GM12865 (cell line): Measurements from ENCODE around the gene EPN3.

ENCODE experiments used
- DNase-seq: peaks from one replicate; pipeline ENCODE4 v3.0.0; 2010; ENCODE audit warnings: low read depth
- H3K4me3 ChIP-seq: 2 replicates; pipeline ENCODE4 v1.5.1; 2011; ENCODE audit warnings: mild to moderate bottlenecking, low read depth, low read length, control low read depth
- TF ChIP-seq, protein P1 (sequence below): IDR thresholded peaks from 2 replicates; pipeline ENCODE4 v1.5.1; 2011; ENCODE audit warnings: low read length, control low read depth, low read depth, inconsistent platforms; ENCODE audit not compliant: insufficient read depth; ENCODE audit errors: missing control alignments

EPN3 gene

DNA sequence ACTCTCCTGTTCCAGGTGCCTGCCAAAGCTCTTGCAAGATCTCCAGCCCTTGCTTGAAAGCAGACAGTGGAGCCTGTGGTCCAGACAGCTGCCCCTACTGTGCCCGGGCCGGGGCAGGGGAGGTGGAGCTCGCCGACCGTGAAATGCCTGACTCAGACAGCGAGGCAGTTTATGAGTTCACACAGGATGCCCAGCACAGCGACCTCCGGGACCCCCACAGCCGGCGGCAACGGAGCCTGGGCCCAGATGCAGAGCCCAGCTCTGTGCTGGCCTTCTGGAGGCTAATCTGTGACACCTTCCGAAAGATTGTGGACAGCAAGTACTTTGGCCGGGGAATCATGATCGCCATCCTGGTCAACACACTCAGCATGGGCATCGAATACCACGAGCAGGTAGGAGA, 45.6 kb downstream of the EPN3 start:
- TF ChIP-seq, protein P1, sequence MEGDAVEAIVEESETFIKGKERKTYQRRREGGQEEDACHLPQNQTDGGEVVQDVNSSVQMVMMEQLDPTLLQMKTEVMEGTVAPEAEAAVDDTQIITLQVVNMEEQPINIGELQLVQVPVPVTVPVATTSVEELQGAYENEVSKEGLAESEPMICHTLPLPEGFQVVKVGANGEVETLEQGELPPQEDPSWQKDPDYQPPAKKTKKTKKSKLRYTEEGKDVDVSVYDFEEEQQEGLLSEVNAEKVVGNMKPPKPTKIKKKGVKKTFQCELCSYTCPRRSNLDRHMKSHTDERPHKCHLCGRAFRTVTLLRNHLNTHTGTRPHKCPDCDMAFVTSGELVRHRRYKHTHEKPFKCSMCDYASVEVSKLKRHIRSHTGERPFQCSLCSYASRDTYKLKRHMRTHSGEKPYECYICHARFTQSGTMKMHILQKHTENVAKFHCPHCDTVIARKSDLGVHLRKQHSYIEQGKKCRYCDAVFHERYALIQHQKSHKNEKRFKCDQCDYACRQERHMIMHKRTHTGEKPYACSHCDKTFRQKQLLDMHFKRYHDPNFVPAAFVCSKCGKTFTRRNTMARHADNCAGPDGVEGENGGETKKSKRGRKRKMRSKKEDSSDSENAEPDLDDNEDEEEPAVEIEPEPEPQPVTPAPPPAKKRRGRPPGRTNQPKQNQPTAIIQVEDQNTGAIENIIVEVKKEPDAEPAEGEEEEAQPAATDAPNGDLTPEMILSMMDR, result no peak
- no peak overlapping the region for H3K4me3 ChIP-seq
- DNase-seq, result no peak

DNA sequence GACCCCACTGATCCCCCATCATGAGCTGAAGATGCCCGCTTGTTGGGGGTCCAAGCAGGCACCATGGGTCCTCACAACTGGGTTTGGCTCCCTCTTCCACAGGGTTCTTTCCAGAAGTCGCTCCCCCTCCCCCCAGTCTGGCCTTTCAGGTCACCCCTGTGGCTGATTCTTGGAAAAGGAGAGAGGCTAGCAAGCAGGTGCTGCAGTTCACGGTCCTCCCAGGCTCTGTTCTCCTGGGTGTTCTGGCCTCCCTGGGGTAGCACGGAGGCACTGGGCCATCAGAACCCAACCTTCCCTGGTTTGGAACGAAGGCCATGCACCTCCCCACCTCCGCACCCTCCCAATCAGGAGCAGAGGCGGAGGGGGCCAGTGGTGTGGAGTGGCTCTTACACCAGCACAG, 46.9 kb downstream of the EPN3 start:
- TF ChIP-seq, protein P1, result no peak
- no peak for DNase-seq
- no peak overlapping the region for H3K4me3 ChIP-seq

DNA sequence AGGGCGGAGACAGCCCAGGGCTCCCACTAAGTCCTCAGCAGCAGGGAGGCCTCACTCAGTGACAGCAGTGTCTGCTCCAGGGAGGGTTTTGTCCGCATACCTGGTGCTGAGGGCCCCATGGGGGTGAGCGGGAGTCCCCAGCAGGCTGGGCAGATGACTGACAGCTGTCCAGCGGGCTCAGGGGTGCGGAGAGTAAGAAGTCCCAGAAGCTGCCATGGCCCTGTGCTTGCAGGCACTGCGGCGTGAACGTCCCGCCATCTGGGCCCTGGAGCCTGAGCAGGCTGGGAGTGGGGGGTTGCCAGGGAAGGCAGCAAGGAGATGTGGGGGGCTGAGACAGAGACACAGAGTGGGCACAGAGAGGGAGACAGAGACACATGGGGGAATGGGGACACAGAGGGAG, 48.1 kb downstream of the EPN3 start:
- H3K4me3 ChIP-seq, result no peak overlapping the region
- TF ChIP-seq, protein P1, result no peak
- no peak for DNase-seq

DNA sequence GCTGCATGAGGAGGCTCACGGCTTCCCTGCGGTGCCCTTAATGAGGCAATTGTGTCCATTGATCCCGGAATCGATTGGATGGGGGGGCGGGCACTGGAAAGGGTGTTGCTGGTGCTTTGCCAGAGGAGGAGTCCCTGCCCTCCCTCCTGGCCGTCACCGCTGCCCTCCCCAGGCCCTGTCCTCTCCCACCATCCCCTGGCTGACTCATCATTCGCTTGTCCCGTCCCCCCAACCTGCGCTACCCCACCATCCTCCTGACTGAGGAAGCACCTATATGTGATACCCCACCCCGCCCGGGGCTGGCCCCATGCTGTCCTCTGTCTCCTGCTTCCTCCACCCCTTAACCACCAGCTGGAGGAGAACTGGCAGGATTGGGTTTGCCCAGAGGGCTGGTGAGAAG, 48.8 kb downstream of the EPN3 start:
- TF ChIP-seq, protein P1, result no peak
- H3K4me3 ChIP-seq, result no peak overlapping the region
- no peak for DNase-seq

DNA sequence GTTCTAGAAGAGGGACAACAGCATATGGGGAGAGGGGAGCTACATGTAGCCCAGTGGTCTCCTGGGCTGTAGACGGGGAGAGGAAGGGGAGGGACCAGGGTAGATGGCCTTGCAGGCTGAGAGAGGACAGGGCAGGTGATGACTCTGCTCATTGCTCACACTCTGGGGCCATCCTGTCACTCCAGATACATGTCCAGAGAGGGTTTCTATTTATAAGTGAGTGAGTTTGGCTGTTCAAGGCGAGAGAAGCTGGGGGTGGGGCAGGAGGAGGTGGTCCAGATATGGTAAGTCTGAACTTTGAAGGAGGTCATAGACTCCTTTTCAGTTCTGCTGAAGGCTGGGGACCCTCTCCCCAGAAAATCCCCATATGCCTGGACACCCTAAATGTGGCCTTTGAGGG, 50.2 kb downstream of the EPN3 start:
- TF ChIP-seq, protein P1, result no peak
- no peak for DNase-seq
- no peak overlapping the region for H3K4me3 ChIP-seq

DNA sequence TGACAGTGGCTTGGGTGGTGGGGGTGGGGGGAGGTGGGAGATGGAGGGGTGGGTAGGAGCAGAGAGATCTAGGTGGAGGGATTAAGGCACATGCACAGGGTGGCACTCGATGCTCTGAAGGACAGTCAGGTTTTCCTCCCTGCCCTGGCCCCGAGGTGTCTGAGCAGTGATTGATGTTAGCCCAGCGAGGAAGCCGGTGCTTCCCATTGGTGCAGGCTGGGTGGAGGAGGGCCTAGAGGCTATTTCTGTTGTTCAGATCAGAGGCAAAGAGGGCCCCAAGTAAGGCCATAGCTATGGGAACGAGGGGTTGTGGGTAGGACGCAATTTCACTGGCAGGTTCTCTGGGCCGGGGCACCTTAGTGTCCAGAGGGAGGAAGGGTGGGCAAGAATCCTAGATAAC, 51.1 kb downstream of the EPN3 start:
- no peak overlapping the region for H3K4me3 ChIP-seq
- TF ChIP-seq, protein P1, result no peak
- no peak for DNase-seq

DNA sequence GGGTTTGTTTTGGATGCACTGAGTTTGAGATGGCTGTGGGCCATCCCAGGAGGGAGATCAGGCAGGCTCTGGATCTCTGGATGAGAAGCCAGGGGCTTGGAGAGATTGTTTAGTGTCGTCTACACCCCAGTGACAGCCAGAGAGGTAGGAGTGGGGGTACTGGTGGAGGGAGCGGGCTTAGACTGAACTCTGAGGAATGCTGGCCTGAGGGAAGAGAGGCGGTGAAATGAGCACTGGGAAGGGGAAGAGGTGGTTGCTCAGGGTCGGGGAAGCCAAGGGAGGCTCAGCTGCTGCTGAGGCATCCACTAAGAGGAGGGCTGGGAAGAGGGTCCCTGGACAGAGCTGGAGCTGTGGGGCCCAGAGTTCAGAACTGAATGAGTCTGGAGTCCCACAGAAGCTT, 51.6 kb downstream of the EPN3 start:
- no peak overlapping the region for H3K4me3 ChIP-seq
- TF ChIP-seq, protein P1, result no peak
- DNase-seq, result no peak
